Tibial nerve (tissue), 4 donors: Measurements from ENCODE around the gene CFAP46. TPM values are rescaled to one million over a fixed set of nuclear protein-coding genes. Genes with fewer than 3 reads are reported as not detected.

Experiments used
- DNase-seq, 2 donors: peaks; one replicate each; pipeline ENCODE4 v3.0.0-alpha.2; 2019; ENCODE audit warnings: low spot score in 2 of 2
- H3K27ac ChIP-seq, 4 donors: fragments of 200-600 bp; sonication (generic) in 3 of 4; one replicate each; pipeline ENCODE4 v1.5.1; 2017 to 2019; ENCODE audit warnings: mild to moderate bottlenecking in 1 of 4
- H3K27me3 ChIP-seq, 2 donors: fragments of 200-600 bp; sonication (generic) in 1 of 2; one replicate each; pipeline versions ENCODE4 v1.5.1 to v1.6.0; 2017 to 2019
- H3K36me3 ChIP-seq, 3 donors: fragments of 200-600 bp; sonication (generic); one replicate each; pipeline ENCODE4 v1.5.1; 2018 to 2019
- H3K4me1 ChIP-seq, 4 donors: fragments of 200-600 bp; sonication (generic) in 3 of 4; one replicate each; pipeline ENCODE4 v1.5.1; 2017 to 2019
- H3K4me3 ChIP-seq, 4 donors: fragments of 200-600 bp; sonication (generic) in 3 of 4; one replicate each; pipeline ENCODE4 v1.5.1; 2017 to 2019; ENCODE audit warnings: mild to moderate bottlenecking in 1 of 4, moderate library complexity in 1 of 4
- H3K9me3 ChIP-seq, 4 donors: fragments of 200-600 bp; sonication (generic) in 3 of 4; one replicate each; pipeline ENCODE4 v1.5.1; 2017 to 2019
- EP300 ChIP-seq, 2 donors: sonication (generic); formaldehyde crosslinking; IDR thresholded peaks; one replicate each; pipeline ENCODE4 v1.6.1; 2017; ENCODE audit warnings: antibody characterized with exemption in 2 of 2, mild to moderate bottlenecking in 1 of 2
- POLR2A ChIP-seq, 2 donors: fragments of 450-650 bp; IDR thresholded peaks; one replicate each; pipeline ENCODE4 v1.6.1; 2017; ENCODE audit warnings: antibody characterized with exemption in 2 of 2, mild to moderate bottlenecking in 2 of 2, moderate library complexity in 2 of 2
- WGBS, 2 donors: methylation state at CpG; one replicate each; pipeline ENCODE4 v1.1.5; 2018; 5-methylcytosine and 5-hydroxymethylcytosine counted together
- total RNA-seq, 4 donors: library from RNA; depleted of rRNA; stranded (reverse); fragments of >200 nt; gene quantifications; one replicate each; pipeline ENCODE4 v1.1.0, GENCODE V29; 2016
- TF ChIP-seq, protein P1 (sequence below), 5 experiments: fragments of 200-600 bp in 3 of 5; fragments of 450-650 bp in 2 of 5; sonication (generic) in 3 of 5; IDR thresholded peaks; one replicate each; pipeline ENCODE4 v1.5.1; 2016 to 2019; ENCODE audit warnings: antibody characterized with exemption in 5 of 5, mild to moderate bottlenecking in 3 of 5, moderate library complexity in 2 of 5

The CFAP46 gene
- total RNA-seq, 4 donors from 2014 or later: 0.90 to 1.4 TPM; not detected in 2

- DNase-seq: no peak
- WGBS, 2 donors: 54 to 60% methylated on average over 5 of the region's 5 CpGs
- no peak for TF ChIP-seq EP300 (IDR thresholded peaks at IDR 0.05)
- TF ChIP-seq POLR2A (IDR thresholded peaks at IDR 0.05): no peak
- TF ChIP-seq, protein P1, sequence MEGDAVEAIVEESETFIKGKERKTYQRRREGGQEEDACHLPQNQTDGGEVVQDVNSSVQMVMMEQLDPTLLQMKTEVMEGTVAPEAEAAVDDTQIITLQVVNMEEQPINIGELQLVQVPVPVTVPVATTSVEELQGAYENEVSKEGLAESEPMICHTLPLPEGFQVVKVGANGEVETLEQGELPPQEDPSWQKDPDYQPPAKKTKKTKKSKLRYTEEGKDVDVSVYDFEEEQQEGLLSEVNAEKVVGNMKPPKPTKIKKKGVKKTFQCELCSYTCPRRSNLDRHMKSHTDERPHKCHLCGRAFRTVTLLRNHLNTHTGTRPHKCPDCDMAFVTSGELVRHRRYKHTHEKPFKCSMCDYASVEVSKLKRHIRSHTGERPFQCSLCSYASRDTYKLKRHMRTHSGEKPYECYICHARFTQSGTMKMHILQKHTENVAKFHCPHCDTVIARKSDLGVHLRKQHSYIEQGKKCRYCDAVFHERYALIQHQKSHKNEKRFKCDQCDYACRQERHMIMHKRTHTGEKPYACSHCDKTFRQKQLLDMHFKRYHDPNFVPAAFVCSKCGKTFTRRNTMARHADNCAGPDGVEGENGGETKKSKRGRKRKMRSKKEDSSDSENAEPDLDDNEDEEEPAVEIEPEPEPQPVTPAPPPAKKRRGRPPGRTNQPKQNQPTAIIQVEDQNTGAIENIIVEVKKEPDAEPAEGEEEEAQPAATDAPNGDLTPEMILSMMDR (IDR thresholded peaks at IDR 0.05): no peak
Observed at GRCh38 chr10:132945894-132946255, 3.5 kb upstream of the CFAP46 start.

GRCh38 chr10:132945125-132945893 lies 2.9 kb upstream of the CFAP46 start:
- no peak for DNase-seq
- no peak overlapping the region for H3K27ac ChIP-seq
- peaks cover 0 to 59% of the 10 kb centered on the region in 2 donors for H3K27me3 ChIP-seq
- no peak for TF ChIP-seq POLR2A (IDR thresholded peaks at IDR 0.05)
- TF ChIP-seq, protein P1 (IDR thresholded peaks at IDR 0.05): no peak
- no peak for TF ChIP-seq EP300 (IDR thresholded peaks at IDR 0.05)
- no peaks in the 10 kb centered on the region for H3K9me3 ChIP-seq
- no peak overlapping the region for H3K4me3 ChIP-seq
- peaks cover 0 to 18% (median 5%) of the 10 kb centered on the region in 4 donors for H3K4me1 ChIP-seq
- no peaks in the 10 kb centered on the region for H3K36me3 ChIP-seq
- 77 to 83% methylated on average over 22 to 25 of the region's 25 CpGs for WGBS, 2 donors

More at GRCh38 chr10:132945894-132946255, 3.5 kb upstream of the CFAP46 start:
- no peak overlapping the region for H3K4me3 ChIP-seq
- peaks cover 0 to 53% of the 10 kb centered on the region in 2 donors for H3K27me3 ChIP-seq
- no peak overlapping the region for H3K27ac ChIP-seq
- no peaks in the 10 kb centered on the region for H3K9me3 ChIP-seq
- no peaks in the 10 kb centered on the region for H3K36me3 ChIP-seq
- H3K4me1 ChIP-seq: peaks cover 0 to 18% (median 5%) of the 10 kb centered on the region in 4 donors

DNA sequence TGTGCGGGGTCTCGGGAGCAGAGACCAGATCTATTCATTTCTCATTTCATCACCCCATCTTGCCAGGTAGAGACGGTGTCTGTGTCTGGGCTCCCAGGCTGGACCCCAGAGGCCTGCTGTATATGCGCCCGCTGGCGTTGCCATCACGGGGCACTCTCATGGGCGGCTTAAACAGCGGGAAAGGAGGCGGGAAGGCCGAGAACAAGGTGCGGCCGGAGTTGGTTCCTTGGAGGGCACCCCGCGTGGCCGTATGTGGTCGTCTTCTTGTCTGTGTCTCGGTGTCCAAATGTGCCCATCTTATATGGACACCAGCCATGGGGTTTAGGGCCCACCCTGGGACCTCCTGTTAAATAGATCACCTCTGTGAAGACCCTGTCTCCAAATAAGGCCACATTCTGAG lies 2.1 kb upstream of the CFAP46 start:
- H3K36me3 ChIP-seq: no peaks in the 10 kb centered on the region
- peaks cover 0 to 18% (median 5%) of the 10 kb centered on the region in 4 donors for H3K4me1 ChIP-seq
- DNase-seq: no peak
- WGBS, 2 donors: 94 to 96% methylated on average over 17 to 18 of the region's 18 CpGs
- TF ChIP-seq POLR2A (IDR thresholded peaks at IDR 0.05) (no peak), EP300 (IDR thresholded peaks at IDR 0.05) (no peak)
- TF ChIP-seq, protein P1 (IDR thresholded peaks at IDR 0.05): no peak
- no peak overlapping the region for H3K4me3 ChIP-seq
- no peak overlapping the region for H3K27ac ChIP-seq
- H3K27me3 ChIP-seq: peaks cover 0 to 60% of the 10 kb centered on the region in 2 donors
- no peaks in the 10 kb centered on the region for H3K9me3 ChIP-seq

DNA sequence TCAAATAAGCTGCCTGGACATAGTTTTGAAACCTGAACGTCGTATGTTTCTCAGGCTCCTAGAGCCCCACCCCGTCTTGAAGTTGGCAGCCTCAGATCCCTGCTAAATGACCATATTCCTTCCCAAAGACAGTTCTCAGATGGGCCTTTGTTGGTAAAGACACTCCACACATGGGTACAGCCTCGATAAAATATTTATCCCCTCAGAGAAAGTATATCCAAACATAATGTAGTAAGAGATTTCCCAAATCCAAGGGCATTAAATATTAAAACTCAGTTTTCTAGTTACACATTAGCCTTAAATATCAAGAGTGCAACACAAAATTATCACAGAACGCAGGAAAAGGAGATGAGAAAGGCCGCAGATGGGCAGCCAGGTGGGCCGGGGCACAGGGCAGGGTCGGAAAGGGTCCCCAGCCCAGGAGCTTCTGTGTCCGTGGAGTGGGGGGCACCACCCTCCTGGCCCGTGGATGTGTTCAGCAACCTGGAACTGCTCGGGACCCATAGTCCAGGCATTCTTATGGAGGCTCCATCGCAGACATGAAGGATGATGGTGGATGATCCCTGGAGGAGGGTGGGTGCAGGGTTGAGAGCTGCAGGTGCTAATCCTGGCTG lies 1.5 kb upstream of the CFAP46 start:
- H3K27ac ChIP-seq: no peak overlapping the region
- WGBS, 2 donors: 79 to 86% methylated on average over 12 of the region's 12 CpGs
- DNase-seq: no peak
- no peak overlapping the region for H3K4me3 ChIP-seq
- peaks cover 0 to 18% (median 5%) of the 10 kb centered on the region in 4 donors for H3K4me1 ChIP-seq
- no peaks in the 10 kb centered on the region for H3K9me3 ChIP-seq
- no peak for TF ChIP-seq POLR2A (IDR thresholded peaks at IDR 0.05)
- TF ChIP-seq EP300 (IDR thresholded peaks at IDR 0.05): no peak
- TF ChIP-seq, protein P1 (IDR thresholded peaks at IDR 0.05): no peak
- no peaks in the 10 kb centered on the region for H3K36me3 ChIP-seq
- H3K27me3 ChIP-seq: peaks cover 0 to 65% of the 10 kb centered on the region in 2 donors
